ENCODE measurements around the gene IL1RAPL1. TPM values are rescaled to one million over a fixed set of nuclear protein-coding genes. Genes with fewer than 3 reads are reported as not detected.

IL1RAPL1 gene
- total RNA-seq, 1 experiment from 2014 or later, result not detected

DNA sequence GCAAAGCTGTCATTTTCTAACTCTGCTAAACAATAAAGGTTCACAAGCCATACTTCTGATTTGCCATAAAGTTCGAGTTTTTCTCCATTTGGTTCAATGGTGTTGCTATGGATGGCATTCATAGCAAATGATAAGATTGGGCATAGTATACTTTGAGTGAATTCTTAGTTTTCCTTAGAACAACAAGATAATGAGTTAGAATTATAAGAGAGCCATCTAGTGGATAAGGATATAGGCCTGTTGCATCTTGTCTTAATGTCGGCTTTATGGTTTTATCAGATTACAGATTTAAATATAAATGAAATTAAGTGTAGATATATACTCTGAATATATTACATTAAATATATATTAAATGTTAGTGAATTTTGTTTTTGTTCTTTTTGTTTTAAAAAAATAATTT is 644.6 kb downstream of the IL1RAPL1 start:
- Mint-ChIP-seq H3K27me3 (ENCODE audit: unreplicated experiment) (no peaks in the 10 kb centered on the region), H3K9me3 (ENCODE audit: low read depth, unreplicated experiment) (no peaks in the 10 kb centered on the region), H3K4me1 (ENCODE audit: low read depth, unreplicated experiment) (no peaks in the 10 kb centered on the region), H3K27ac (ENCODE audit: unreplicated experiment) (no peak overlapping the region), H3K4me3 (ENCODE audit: low read depth, unreplicated experiment) (no peak overlapping the region), H3K36me3 (ENCODE audit: insufficient read depth, unreplicated experiment) (no peaks in the 10 kb centered on the region)
- CTCF ChIA-PET, result no interaction called here
- TF ChIP-seq, protein P1, sequence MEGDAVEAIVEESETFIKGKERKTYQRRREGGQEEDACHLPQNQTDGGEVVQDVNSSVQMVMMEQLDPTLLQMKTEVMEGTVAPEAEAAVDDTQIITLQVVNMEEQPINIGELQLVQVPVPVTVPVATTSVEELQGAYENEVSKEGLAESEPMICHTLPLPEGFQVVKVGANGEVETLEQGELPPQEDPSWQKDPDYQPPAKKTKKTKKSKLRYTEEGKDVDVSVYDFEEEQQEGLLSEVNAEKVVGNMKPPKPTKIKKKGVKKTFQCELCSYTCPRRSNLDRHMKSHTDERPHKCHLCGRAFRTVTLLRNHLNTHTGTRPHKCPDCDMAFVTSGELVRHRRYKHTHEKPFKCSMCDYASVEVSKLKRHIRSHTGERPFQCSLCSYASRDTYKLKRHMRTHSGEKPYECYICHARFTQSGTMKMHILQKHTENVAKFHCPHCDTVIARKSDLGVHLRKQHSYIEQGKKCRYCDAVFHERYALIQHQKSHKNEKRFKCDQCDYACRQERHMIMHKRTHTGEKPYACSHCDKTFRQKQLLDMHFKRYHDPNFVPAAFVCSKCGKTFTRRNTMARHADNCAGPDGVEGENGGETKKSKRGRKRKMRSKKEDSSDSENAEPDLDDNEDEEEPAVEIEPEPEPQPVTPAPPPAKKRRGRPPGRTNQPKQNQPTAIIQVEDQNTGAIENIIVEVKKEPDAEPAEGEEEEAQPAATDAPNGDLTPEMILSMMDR (IDR thresholded peaks at IDR 0.05; ENCODE audit: unreplicated experiment), result no peak
- no peak for DNase-seq
- intact Hi-C loops (cut with micrococcal nuclease; ENCODE audit: unreplicated experiment), result no loop called here
- BruUV-seq (replicated peaks), result no TSS peak

DNA sequence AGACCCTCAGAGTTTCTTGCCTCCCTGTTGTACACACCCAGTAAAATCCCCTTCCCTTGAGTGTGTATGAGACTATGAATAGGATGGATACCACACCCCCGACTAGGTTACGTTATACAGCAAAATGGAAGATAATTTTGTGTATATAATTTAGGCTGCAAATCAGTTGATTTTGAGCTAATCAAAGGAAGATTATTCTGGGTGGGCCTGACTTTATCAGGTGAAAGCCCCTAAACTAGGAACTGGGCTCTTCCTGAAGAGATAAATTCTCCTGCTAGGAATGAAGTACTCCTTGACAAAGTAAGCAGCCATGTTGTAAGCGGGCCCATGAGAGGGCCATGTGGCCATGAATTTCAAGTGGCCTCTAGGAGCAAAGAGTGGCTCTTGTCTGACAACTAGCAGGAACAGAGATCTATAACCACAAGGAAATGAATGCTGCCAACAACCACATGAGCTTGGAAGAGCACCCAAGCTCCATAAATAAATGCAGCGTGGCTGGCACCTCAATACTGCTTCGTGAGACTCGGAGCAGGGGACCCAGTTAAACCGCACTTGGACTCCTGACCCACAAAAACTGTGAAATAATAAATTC is 646.4 kb downstream of the IL1RAPL1 start:
- DNase-seq, result no peak
- Mint-ChIP-seq H3K27me3 (ENCODE audit: unreplicated experiment) (no peaks in the 10 kb centered on the region), H3K9me3 (ENCODE audit: low read depth, unreplicated experiment) (no peaks in the 10 kb centered on the region), H3K36me3 (ENCODE audit: insufficient read depth, unreplicated experiment) (no peaks in the 10 kb centered on the region), H3K4me1 (ENCODE audit: low read depth, unreplicated experiment) (no peaks in the 10 kb centered on the region), H3K27ac (ENCODE audit: unreplicated experiment) (no peak overlapping the region), H3K4me3 (ENCODE audit: low read depth, unreplicated experiment) (no peak overlapping the region)
- intact Hi-C loops (cut with micrococcal nuclease; ENCODE audit: unreplicated experiment), result no loop called here
- CTCF ChIA-PET, result no interaction called here
- TF ChIP-seq, protein P1 (IDR thresholded peaks at IDR 0.05; ENCODE audit: unreplicated experiment), result no peak
- no TSS peak for BruUV-seq (replicated peaks)

DNA sequence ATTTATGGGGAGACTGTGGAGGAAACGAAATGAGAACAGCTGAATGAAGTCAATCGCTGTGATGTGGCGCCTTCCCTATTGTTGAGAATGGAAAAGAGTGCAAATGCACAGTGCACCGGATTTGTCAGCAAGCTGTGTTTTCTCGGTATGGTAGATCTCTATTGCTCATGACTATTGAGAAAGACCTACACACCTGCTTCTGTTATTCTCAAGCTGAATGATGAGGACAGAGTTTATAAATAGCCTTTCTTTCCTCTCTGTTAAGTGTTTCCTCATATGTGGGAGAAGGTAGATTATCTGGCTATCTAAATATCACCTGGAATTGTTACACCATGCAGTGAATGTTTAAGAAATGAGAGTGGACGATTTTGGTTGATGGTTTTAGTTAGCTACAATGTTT is 650.7 kb downstream of the IL1RAPL1 start:
- DNase-seq, result no peak
- Mint-ChIP-seq H3K4me1 (ENCODE audit: low read depth, unreplicated experiment) (no peaks in the 10 kb centered on the region), H3K9me3 (ENCODE audit: low read depth, unreplicated experiment) (no peaks in the 10 kb centered on the region), H3K27ac (ENCODE audit: unreplicated experiment) (no peak overlapping the region), H3K4me3 (ENCODE audit: low read depth, unreplicated experiment) (no peak overlapping the region), H3K27me3 (ENCODE audit: unreplicated experiment) (no peaks in the 10 kb centered on the region), H3K36me3 (ENCODE audit: insufficient read depth, unreplicated experiment) (no peaks in the 10 kb centered on the region)
- CTCF ChIA-PET, result no interaction called here
- BruUV-seq (replicated peaks), result no TSS peak
- intact Hi-C loops (cut with micrococcal nuclease; ENCODE audit: unreplicated experiment), result no loop called here
- TF ChIP-seq, protein P1 (IDR thresholded peaks at IDR 0.05; ENCODE audit: unreplicated experiment), result no peak

DNA sequence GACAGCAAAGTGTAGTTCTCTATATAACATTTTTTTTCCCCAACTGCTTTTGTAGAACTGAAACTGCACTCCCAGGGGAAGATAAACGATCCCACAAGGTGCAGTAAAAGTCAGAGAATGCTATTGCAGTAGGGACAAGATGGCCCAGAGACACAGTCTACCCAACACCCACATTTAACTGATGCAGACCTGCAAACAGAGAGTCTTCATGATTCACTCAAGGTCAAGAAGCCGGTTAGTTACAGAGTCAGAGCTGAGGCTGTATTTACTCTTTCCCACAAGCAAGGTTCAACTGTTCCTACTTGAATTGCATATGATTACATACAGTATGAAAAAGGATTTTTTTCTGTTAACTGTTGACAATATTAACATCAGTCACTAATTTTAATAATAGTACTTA is 654.6 kb downstream of the IL1RAPL1 start:
- no peak overlapping the region for H3K4me3 Mint-ChIP-seq (ENCODE audit: low read depth, unreplicated experiment)
- no peak for DNase-seq
- H3K9me3 Mint-ChIP-seq (ENCODE audit: low read depth, unreplicated experiment), result no peaks in the 10 kb centered on the region
- no peaks in the 10 kb centered on the region for H3K36me3 Mint-ChIP-seq (ENCODE audit: insufficient read depth, unreplicated experiment)
- intact Hi-C loops (cut with micrococcal nuclease; ENCODE audit: unreplicated experiment), result no loop called here
- no TSS peak for BruUV-seq (replicated peaks)
- CTCF ChIA-PET, result no interaction called here
- H3K27me3 Mint-ChIP-seq (ENCODE audit: unreplicated experiment), result no peaks in the 10 kb centered on the region
- H3K27ac Mint-ChIP-seq (ENCODE audit: unreplicated experiment), result no peak overlapping the region
- TF ChIP-seq, protein P1 (IDR thresholded peaks at IDR 0.05; ENCODE audit: unreplicated experiment), result no peak
- H3K4me1 Mint-ChIP-seq (ENCODE audit: low read depth, unreplicated experiment), result no peaks in the 10 kb centered on the region
